NCI-H2029 treated with DMSO at 0.1 percent for 48 hours (cell line): ENCODE results near the gene DOCK1.

ENCODE experiments used
- DNase-seq: peaks from one replicate; lab custom pipeline; 2025; lab: John Stamatoyannopoulos, UW

Gene DOCK1

DNA sequence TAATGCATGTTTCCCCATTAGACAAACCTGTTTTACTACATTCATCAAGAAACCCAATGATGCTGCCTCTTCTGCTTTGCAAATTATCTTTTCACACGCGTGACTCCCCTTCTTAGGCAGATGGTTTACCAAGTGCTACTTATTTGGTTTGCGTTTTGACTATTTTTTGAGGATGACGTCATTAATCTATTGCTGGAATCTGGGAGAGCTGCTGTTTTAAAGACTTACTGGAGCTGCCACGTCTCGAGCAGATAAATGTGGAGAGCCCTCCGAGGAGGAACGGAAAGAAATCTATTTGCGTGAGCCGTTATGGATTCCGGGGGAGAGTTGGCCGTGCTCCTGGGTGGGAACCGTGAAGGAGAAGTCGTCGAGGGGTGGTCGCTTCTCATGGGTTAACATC is 271.4 kb downstream of the DOCK1 start:
- no peak for DNase-seq

DNA sequence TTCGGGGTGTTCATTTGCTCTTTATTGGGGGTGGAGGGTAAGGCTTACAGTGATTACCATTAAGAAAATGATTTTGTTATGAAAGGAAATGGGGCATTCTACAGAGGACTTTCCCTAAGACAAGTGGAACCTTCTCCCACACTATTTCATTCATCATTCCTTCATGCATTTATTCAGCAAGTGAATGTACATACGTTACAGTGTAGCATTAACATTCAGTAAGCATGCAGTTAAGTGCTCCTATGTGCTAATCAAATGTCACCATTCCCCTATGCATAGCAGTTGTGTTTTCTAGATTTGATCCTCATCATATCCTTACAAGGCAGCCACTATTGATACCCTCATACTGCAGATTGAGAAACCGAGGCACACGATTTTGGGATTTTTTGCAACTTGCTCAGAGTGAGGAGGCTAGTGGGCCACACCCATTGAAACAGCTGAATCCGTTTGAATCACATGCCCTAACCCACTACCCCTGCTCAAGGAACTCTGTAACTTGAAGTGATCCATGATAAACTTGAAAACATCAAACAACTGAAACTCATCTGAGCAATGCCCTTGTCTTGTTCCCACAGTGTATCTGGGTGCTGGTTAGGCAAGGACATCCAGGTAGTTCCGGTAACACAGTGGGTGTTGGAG is 274.5 kb downstream of the DOCK1 start:
- no peak for DNase-seq

GRCh38 chr10:127182161-127182560 is 276.9 kb downstream of the DOCK1 start:
- no peak for DNase-seq

DNA sequence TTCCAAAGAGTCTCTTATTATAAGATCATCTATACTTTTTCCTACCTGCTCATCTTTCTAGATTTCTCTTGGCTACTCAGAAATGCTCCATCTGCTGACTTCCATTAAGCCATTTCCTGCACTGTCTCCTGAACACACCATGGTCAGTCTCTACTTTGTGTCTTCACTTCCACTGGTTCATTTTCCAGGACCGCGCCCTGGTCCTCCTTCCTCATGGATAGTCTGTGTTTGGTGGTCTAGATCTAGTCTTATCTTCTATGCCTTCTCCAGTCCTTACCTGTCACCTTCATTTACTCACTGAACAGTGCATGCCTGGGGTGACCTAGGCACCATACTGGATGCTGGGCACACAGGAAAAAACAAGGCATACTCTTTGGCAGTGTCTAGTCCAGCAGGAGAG is 279.4 kb downstream of the DOCK1 start:
- DNase-seq = no peak

- no peak for DNase-seq
Observed at GRCh38 chr10:127186813-127187212, 281.6 kb downstream of the DOCK1 start.

- no peak for DNase-seq
Observed at GRCh38 chr10:127189226-127189625, 284.0 kb downstream of the DOCK1 start.

- no peak for DNase-seq
Observed at GRCh38 chr10:127190427-127190826, 285.2 kb downstream of the DOCK1 start.

GRCh38 chr10:127193125-127193524 is 287.9 kb downstream of the DOCK1 start:
- DNase-seq = no peak

GRCh38 chr10:127194111-127194510 is 288.9 kb downstream of the DOCK1 start:
- no peak for DNase-seq

GRCh38 chr10:127194599-127194998 is 289.4 kb downstream of the DOCK1 start:
- DNase-seq = no peak

- DNase-seq = no peak
Observed at GRCh38 chr10:127195041-127195506, 289.8 kb downstream of the DOCK1 start.

DNA sequence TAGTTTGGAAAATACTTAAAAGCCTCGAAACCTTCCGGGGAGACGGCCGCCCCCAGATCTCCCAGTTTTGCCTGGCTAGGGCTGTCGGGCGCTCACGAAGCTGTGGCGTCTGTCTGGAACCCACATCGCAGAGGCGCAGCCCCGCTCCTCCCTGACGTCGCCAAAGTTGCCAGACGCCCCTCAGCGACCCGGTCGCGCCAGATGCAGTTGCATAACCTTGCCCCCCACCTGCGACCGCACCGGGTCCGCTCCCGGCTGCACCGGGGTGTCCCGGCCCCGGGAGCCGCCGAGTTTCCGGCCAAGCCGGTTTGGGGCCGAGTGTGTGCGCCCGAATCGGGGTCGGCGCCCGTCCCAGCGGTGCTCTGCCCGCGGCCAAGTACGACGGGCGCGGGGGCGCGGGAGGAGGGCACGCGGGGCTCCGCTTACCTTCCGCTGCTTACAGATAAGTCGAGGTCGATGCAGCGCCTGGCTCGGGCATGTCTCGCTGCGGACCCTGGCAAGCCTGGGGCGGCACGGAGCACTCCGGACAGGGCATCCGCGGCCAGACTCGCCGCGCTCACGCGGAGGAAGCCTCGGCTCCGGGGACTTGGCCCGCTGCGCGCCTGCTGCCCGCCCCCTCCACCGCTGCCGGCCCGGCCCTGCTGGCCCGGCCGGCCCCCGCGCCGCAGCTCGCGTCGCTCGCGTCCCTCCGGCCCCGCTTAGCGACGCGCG is 290.5 kb downstream of the DOCK1 start:
- DNase-seq = no peak

GRCh38 chr10:127196282-127197153 is 291.3 kb downstream of the DOCK1 start, which contains the start of gene INSYN2A:
Gene INSYN2A (minus strand): TSS chr10:127196591. CDS start chr10:127176395, 20,196 bp downstream.
- no peak for DNase-seq

DNA sequence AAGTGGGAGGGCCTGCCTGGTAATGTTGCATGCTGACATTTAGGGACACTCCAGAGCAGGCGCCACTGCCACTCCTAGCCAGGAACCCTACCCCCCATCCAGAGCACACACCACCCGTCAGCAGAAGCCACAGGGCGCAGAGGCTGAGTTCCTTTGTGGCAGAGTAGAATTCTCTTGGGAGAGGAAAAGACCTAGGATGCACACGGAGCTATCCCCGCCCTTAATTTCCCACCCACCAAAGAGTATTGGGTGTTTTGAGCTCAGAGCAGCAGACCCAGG is 291.9 kb downstream of the DOCK1 start:
- DNase-seq = no peak

GRCh38 chr10:127198307-127198706 is 293.1 kb downstream of the DOCK1 start:
- no peak for DNase-seq

GRCh38 chr10:127198721-127199120 is 293.5 kb downstream of the DOCK1 start:
- no peak for DNase-seq

DNA sequence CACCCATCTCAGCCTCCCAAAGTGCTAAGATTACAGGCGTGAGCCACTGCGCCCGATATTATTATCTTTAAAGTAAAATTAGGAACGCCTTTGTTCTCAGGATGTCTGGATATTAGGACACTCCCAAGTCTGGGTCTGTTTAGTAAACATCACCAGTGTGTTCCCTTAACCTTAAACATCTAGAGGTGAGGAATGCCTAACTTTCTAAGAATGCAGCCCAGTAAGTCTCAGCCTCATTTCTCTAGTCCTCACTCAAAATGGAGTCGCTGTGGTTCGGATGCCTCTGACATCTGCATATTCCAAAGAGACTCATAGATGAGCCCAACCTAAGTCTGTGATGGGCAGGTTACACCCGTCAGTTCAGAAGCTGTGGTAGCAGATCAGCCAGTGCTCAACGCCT is 295.4 kb downstream of the DOCK1 start:
- no peak for DNase-seq

DNA sequence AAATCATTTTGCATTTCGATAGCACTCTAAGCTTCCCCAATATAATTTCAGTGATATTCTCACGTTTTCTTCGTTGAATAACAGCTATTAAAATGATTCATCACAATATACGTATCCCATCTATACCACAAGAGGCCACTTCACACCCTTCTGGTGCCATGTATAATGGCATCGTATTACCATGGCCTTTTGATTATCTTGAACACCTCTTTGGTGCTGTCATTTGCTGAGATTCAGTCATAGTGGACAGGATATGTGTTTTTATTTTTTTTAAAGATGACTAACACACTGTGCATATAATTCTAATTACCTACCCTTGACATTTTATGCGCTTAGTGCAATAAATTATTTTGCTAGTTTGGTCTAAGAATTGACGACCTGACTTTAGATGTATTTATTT is 297.8 kb downstream of the DOCK1 start:
- DNase-seq = no peak

- DNase-seq = no peak
Observed at GRCh38 chr10:127207081-127207480, 301.9 kb downstream of the DOCK1 start.

GRCh38 chr10:127210936-127211466 is 305.8 kb downstream of the DOCK1 start:
- DNase-seq = no peak

DNA sequence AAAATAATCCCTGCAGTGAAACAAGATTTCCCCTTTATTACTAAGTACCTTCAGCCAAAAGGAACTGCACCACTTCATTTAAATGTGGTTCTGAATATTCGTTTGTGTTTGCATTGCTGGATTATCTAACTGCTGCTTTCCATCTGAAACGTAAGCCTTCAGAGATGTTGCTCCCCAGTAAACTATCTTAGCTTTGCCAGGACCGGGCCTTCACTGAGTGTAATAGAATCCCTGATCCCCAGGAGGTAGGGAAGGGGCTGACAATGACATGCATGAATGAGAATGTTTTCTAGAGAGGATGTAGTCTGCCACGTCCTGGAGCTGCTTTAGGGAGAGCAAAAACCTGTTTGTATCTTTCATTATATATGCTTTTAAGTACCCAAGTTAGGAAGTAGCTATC is 310.6 kb downstream of the DOCK1 start:
- no peak for DNase-seq

DNA sequence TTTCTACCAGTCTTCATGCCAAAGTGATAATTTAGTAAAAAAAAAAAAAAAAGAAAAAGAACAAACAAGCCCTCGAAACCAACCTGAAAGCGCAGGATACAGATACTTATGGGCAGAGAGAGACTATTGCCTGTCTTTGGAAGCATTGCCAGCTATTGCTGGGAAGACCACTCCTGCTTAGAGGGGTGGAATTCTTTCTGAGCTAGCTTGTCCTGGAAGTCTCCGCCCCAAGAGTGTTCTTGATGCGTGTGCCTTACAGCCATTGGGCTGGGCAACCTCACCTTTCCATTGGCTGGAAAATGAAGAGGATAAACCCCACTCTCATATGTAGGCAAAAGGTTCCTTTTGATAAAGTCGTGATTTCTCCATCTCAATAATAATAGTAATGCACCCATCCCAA is 311.0 kb downstream of the DOCK1 start:
- no peak for DNase-seq

- DNase-seq = no peak
Observed at GRCh38 chr10:127216786-127217185, 311.6 kb downstream of the DOCK1 start.
